Measurements from ENCODE around the gene SEMG2.

DNA sequence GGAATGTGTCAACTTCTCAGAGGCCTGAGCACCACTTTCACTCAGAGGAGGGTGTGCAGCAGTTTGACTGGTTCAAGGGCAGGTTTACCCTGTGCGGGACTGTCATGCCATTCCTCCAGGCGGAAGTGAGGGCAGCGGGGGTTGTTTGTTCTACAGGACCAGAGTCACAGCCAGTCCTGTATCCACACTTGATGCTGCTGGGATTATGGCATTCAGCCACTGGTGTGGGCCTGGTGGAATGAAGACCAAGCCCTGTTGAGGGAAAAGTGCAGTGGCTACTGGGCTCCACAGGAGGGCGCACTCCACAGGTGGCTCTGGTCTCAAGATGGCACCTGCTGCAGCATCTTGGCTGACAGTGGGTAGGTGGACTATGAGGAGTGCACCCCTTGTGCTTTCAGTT, 14.8 kb downstream of the SEMG2 start:
- TF ChIP-seq, protein P1, sequence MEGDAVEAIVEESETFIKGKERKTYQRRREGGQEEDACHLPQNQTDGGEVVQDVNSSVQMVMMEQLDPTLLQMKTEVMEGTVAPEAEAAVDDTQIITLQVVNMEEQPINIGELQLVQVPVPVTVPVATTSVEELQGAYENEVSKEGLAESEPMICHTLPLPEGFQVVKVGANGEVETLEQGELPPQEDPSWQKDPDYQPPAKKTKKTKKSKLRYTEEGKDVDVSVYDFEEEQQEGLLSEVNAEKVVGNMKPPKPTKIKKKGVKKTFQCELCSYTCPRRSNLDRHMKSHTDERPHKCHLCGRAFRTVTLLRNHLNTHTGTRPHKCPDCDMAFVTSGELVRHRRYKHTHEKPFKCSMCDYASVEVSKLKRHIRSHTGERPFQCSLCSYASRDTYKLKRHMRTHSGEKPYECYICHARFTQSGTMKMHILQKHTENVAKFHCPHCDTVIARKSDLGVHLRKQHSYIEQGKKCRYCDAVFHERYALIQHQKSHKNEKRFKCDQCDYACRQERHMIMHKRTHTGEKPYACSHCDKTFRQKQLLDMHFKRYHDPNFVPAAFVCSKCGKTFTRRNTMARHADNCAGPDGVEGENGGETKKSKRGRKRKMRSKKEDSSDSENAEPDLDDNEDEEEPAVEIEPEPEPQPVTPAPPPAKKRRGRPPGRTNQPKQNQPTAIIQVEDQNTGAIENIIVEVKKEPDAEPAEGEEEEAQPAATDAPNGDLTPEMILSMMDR (IDR thresholded peaks at IDR 0.05; ENCODE audit: borderline replicate concordance, extremely low read depth, low read length, poor library complexity, severe bottlenecking), result peak; percentile 64
- TF ChIP-seq EZH2 (IDR thresholded peaks at IDR 0.05; ENCODE audit: borderline replicate concordance, low read depth, low read length, severe bottlenecking), result no peak

All from DND-41 (cell line).